NK-92 (cell line): ENCODE measurements around the gene CADPS2.
"Not testable (repeated sequence)": the region's sequence is repeated elsewhere in the genome, so short reads cannot be mapped to it uniquely, and the experiment has no call there.

Source experiments
- DNase-seq: peaks from one replicate; lab custom pipeline; 2025; ENCODE audit not compliant: unreplicated experiment; lab: John Stamatoyannopoulos, UW

Gene CADPS2

GRCh38 chr7:122301858-122302760 is 584.2 kb downstream of the CADPS2 start:
- DNase-seq, result no peak

- DNase-seq, result no peak
Observed at GRCh38 chr7:122300956-122301833, 585.1 kb downstream of the CADPS2 start.

GRCh38 chr7:122300211-122300932 is 585.9 kb downstream of the CADPS2 start:
- DNase-seq, result no peak

DNA sequence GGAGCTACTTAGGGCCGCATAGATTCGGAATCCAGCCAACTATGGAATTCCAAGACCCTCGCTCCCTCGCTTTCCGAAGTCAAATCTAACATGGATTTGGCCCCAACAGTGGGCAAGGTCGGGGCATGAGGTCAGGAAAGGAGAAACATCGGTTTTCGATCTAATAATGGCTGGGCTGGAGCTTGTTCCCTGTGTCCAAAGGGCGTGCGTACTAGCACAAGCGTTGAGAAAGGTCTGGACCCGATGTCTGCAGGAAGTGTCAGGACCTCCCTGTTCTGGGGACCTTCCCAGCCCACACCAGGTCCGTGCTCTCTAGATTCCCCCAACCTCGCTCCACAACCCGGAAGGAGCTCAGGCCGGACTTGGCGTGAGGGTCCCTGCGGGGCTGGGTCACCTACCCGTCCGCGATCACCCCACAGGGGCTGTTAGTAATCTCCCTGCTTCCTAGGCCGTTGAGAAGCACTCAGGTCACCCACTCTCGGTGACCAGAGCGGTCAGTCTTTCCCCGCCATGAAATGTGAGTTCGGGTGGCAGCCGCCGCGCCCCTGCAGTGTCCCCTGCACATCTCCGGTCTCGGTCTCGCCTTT is 586.5 kb downstream of the CADPS2 start:
- no peak for DNase-seq

DNA sequence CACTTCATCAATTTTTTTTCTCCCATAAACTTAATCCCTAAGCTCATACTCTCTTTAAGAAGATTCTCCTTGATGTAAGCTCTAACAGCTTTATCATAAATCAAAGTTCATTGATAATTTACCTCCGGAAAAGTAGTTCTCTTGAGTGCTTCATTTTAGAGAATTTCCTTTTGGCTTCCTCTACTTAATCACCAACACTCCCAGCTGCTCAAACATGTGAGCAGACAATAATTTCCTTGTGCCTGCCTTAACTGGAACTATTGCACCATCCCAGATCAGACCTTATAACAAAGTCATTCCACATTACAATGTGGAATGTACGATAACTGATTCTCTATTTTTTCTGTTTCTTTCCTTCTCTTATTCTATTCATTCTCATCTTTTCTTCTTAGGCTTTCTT is 587.6 kb downstream of the CADPS2 start:
- DNase-seq, result no peak

DNA sequence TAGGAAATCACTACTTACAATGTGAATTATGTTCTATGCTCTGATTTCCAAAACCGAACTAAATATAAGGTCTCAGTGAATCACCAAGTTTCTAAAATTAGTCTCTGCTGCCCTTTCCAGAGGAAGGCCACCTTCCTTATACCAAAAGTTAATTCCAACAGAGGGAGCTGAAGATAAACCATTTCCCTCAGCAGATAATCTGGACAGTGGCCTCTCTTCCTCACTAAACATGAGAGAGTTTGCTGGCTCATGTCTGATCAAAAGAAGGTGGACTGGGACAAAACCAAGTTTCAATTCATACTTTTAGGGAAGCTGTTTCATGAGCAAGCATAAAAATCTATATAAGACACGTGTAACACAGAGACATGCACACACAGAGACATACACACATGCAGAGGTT is 588.1 kb downstream of the CADPS2 start:
- no peak for DNase-seq

- DNase-seq, result no peak
Observed at GRCh38 chr7:122291189-122291588, 595.1 kb downstream of the CADPS2 start.

DNA sequence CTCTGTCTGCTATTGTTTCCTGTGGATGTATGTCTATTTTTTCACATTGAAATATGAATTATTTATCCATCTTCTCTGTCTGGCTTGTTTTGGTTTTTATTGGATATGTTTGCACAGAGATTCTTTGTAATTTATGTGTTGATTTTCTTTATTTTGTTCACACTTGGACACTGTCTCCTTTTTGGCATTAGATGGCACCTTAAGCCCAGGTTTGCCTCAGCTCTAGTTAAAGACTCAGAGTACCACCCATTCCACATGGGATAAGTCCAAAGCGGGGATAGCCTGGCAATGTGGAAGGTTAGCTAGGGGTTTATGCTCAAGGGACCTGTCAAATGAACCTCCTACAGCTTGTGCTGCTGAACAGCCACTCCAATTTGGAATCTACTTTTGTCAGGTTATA is 595.8 kb downstream of the CADPS2 start:
- no peak for DNase-seq

GRCh38 chr7:122289426-122289825 is 596.8 kb downstream of the CADPS2 start:
- no peak for DNase-seq

DNA sequence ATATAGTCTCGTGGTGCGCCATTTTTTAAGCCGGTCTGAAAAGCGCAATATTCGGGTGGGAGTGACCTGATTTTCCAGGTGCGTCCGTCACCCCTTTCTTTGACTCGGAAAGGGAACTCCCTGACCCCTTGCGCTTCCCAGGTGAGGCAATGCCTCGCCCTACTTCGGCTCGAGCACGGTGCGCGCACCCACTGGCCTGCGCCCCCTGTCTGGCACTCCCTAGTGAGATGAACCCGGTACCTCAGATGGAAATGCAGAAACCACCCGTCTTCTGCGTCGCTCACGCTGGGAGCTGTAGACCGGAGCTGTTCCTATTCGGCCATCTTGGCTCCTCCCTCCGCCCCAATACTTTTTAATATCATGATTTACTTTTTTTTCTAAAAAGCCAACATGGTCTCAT is 601.7 kb downstream of the CADPS2 start:
- DNase-seq, result not testable (repeated sequence)

DNA sequence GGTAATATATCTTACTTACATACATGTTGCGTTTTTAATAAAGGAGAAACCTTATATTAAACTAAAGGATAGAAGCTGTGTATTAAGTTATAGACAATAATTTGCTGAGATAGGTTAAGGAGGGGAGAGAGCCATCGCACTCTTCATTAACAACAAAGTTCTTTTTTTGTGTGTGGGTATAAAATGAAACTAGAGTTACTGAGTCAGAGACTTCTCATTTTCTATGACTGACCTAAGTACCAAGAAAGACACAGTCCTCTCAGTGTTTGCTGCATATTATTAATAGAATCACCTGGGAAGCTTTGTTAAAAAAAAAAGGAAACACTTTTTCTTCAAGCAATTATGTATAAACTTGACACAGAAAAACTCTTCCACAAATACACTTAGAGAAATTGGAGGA is 613.1 kb downstream of the CADPS2 start:
- no peak for DNase-seq

- no peak for DNase-seq
Observed at GRCh38 chr7:122269241-122269640, 617.0 kb downstream of the CADPS2 start.
